Activated CD8-positive, alpha-beta memory T cell treated with anti-CD3 and anti-CD28 coated beads, Interleukin-2, amount 50 U/mL, for 48 hours (primary cell): ENCODE data around the gene SOX6.

ENCODE experiments used
- DNase-seq: peaks from one replicate; pipeline ENCODE4 v3.0.0-alpha.2; 2020

SOX6 gene

GRCh38 chr11:16262645-16262955, 93.7 kb downstream of the SOX6 start:
- DNase-seq, result no peak

GRCh38 chr11:16261836-16262644, 94.3 kb downstream of the SOX6 start:
- DNase-seq, result no peak

- DNase-seq, result no peak
Measured at GRCh38 chr11:16252373-16252772, 104.0 kb downstream of the SOX6 start.

GRCh38 chr11:16248248-16248647, 108.1 kb downstream of the SOX6 start:
- DNase-seq, result no peak

- no peak for DNase-seq
Measured at GRCh38 chr11:16242806-16243205, 113.5 kb downstream of the SOX6 start.

- no peak for DNase-seq
Measured at GRCh38 chr11:16240687-16241086, 115.7 kb downstream of the SOX6 start.

- DNase-seq, result no peak
Measured at GRCh38 chr11:16239141-16240105, 116.9 kb downstream of the SOX6 start.

- DNase-seq, result no peak
Measured at GRCh38 chr11:16226245-16226644, 130.1 kb downstream of the SOX6 start.

GRCh38 chr11:16225623-16226022, 130.7 kb downstream of the SOX6 start:
- no peak for DNase-seq

GRCh38 chr11:16223558-16223957, 132.8 kb downstream of the SOX6 start:
- no peak for DNase-seq

GRCh38 chr11:16217631-16218030, 138.7 kb downstream of the SOX6 start:
- DNase-seq, result no peak

- DNase-seq, result no peak
Measured at GRCh38 chr11:16216831-16217230, 139.5 kb downstream of the SOX6 start.

- no peak for DNase-seq
Measured at GRCh38 chr11:16215352-16215751, 141.0 kb downstream of the SOX6 start.

GRCh38 chr11:16211407-16211806, 144.9 kb downstream of the SOX6 start:
- DNase-seq, result no peak

- no peak for DNase-seq
Measured at GRCh38 chr11:16204261-16204660, 152.1 kb downstream of the SOX6 start.

- DNase-seq, result no peak
Measured at GRCh38 chr11:16195651-16196050, 160.7 kb downstream of the SOX6 start.

GRCh38 chr11:16194566-16194965, 161.8 kb downstream of the SOX6 start:
- DNase-seq, result no peak

- no peak for DNase-seq
Measured at GRCh38 chr11:16193897-16194381, 162.4 kb downstream of the SOX6 start.

- no peak for DNase-seq
Measured at GRCh38 chr11:16191868-16192240, 164.5 kb downstream of the SOX6 start.

GRCh38 chr11:16191212-16191867, 165.0 kb downstream of the SOX6 start:
- DNase-seq, result no peak

- no peak for DNase-seq
Measured at GRCh38 chr11:16186680-16187079, 169.7 kb downstream of the SOX6 start.

GRCh38 chr11:16185042-16185441, 171.3 kb downstream of the SOX6 start:
- DNase-seq, result no peak

- DNase-seq, result no peak
Measured at GRCh38 chr11:16184588-16184987, 171.8 kb downstream of the SOX6 start.
